ENCODE results near the gene ANKS6.
A peak's percentile ranks its signal among the peaks of the same experiment; 100 is the strongest.

ANKS6 gene

DNA sequence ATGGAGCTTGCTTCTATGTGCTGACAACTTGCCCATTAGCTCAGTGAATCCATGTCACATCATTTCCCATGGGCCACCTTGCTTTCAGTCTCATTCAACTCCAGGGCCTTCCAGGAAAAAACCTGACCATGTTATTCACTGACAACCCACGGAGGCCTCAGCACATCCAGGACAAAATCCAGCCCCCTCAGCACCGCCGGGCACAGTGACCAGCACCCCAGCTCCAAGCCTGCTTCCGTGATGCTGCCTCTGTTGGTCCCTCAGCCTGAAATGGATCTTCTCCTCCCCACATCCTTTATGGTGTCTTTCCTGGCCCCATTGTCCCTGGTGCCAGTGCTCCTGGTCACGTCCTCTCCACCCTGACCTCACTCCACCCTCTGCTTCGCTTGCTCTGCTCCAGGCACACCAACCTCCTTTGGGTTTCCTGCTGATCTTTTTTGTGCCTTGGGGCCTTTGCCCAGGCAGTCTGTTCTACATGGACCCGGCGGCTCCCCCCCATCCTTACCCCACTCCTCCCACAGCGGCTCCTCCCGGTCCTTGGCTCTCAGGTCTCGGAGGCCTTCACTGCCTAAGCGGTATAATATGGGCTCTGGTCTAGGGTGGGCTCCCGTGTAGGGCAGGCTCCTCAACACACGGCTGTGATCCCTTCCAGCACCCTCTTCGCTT lies 25.0 kb downstream of the ANKS6 start:
- no peak for DNase-seq

DNA sequence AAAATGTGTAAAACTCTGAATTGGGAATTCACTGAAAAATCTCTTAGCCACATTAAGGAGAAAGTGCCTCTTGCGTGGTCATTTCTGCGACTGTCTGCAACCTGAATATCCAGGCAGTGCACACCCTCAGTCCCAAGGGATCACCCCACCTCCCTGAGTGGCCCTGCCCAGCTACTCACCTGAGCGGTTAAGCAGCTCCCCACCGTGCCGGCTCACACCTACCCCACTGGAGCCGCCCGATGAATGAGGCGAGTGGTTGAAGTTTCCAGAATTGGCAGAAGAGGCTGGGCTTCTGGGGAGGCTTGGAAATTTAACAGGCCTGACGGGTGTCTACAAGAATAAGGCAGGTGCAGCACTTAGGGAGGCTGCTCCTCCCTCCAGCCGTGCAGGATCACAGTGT lies 25.6 kb downstream of the ANKS6 start:
- no peak for DNase-seq

DNA sequence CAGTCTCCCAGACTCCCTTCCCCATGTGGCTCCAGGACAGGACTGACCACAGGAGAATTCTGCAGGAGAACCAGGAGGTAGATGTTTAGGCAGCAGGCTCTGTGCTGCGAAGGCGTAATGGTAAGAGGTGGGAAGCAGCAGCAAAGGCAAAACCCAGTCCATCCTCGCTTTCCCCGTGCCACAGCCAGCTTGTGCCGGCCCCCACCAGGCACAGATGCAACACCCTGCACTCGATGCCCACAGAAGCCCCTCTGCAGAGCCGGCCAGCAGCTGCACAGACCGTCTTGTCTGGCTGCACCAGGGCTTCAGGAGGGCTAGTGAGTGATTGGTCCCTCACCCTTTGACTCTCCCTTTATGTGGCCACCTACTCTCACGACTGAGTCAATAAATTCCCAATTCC lies 28.0 kb downstream of the ANKS6 start:
- no peak for DNase-seq

DNA sequence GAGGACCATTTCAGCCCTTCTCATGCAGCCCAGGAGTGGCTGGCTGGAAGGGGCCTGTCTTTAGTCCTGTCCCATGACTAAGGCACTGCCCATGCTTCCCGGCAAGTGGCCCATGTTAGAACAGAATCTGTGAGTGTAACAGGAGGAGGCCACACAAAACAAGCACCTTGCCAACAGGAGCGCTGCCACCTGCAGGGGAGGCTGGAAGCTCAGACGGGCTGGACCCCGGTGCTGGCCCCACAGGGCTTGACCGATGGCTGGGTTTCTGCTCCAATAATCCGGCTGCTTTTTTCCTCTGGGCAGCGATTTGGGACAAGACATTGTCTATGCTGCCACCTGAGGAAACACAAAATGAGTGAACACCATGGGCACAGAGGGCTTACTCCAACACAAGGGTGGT lies 28.4 kb downstream of the ANKS6 start:
- no peak for DNase-seq

DNA sequence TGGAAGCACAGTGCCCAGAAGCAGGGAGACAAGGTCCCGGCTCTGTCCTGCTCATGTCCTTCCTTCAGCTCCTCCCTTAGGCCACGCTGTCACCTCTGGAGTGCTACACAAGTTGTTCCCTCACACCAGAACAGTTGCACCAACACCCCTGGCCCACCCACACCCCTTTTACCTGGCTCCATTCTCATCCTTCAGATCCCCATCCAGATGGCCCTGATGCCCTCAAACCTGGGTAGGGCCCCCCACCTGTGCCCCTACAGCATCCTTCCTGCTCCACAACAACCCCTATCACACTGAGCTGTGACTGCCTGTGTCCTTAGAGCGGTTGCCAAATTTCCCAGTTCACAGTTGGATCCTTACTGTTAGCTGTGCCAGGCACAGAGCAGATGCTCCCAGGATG lies 29.2 kb downstream of the ANKS6 start:
- DNase-seq, result no peak

DNA sequence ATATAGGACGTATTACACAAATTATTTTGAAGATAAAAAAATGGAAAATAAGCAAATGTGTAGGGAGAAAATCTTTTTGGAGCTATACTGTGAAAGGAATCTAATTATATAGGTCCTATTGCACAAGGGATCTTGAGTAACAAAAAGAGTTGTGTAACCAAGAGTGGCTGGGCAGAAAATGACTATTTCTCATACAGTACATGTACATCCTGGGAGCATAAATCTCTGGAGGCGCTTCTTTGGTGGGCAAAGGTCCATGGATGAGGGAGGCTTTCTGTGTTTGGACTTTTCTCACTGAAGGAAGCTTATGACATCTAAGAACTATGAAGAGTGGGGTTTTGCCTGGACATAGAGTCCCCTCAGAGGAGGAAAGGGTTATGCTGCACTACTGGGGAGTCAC lies 29.8 kb downstream of the ANKS6 start:
- no peak for DNase-seq

DNA sequence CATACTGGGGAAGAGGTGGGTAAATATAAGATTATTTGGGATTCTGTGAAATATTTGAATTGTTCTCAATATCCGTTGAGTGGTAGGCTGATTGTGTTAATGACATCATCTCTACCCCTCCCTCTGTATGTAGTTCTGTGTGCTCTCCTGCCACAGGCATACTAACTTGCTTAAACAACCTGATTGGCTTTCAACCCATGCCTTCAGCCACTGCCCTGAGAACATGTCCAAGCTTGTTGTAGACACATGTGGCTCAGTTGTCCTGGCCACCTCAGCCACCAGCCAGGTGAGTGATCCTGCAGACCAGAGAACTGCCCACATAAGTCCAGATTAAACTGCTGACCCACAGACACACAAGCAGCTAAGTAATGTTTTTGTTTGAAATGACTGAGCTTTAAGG lies 31.1 kb downstream of the ANKS6 start:
- DNase-seq, result no peak

DNA sequence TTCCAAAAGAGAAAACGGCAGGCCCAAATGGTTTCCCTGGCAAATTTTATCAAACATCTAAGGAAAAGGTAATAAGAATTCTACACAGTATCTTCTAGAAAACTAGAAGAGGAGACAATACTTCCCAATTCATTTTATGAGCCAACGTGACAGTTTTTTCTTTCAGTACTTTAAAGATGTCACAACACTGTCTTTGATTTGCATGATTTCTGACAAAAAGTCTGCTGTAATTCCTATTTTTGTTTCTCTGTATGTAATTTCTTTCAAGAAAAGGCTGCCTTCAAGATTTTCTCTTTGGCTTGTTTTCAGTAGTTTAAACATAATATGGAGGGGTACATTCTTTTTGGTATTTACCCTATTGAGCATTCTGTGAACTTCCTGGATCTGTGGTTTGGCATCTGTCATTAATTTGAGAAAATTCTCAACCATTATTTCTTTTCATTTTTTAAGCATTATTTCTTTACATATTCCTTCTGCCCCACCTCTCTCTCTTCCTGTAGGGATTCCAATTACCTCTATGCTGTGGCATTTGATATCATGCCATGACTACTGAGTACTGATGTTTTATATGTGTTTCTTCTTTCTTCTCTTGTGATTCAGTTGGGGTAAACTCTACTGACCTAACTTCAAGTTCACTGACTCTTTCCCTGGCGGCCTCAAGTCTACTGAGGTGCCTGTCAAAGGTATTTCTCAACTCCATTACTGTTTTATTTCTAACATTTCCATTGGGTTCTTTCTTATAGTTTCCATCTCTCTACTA lies 32.2 kb downstream of the ANKS6 start:
- DNase-seq, result no peak

DNA sequence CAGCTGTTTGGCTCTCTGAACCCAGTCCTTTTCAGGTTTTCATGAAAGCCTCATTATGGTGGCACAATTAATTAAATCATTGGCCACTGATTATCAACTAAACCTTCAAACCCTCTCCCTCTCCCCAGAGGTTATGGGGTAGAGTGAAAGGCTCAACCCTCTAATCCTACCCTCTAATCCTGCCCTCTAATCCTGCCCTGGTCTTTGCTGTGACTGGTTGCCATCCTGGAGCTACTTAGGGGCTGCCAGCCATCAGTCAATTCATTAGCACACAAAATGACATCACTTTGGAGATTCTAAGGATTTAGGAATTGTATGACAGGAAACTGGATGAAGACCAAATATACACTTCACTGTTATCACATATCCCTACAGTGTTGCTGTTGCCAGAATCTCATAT lies 36.1 kb downstream of the ANKS6 start:
- no peak for DNase-seq

DNA sequence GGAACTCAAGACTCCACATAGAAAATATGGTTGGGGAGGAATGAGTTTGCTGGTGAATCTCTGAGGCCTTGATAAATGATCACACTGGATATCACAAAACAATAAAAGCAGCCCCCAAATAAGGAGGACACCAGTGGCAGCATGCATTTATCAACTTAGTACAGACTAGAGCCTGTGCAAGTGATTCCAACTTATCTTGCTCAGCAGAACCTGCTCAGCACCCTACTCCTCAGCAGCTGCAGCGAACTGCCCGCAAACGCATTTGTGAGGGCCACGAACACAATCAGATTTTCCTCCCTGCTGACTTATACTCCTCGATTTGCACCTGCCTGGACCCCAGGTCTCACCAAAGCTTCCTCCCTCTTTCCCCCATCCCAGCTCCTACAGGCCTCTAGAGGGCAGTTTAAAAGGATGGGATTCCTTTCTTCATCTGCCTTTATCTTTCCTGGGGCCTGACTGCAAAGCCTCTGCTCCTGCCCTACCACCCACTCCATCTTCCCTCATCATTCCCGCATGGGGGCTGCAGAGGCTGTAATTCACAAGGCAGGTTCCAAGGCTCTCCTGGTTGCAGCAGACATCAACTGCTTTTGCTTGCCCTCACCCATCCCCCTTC lies 41.2 kb downstream of the ANKS6 start:
- DNase-seq, result no peak

DNA sequence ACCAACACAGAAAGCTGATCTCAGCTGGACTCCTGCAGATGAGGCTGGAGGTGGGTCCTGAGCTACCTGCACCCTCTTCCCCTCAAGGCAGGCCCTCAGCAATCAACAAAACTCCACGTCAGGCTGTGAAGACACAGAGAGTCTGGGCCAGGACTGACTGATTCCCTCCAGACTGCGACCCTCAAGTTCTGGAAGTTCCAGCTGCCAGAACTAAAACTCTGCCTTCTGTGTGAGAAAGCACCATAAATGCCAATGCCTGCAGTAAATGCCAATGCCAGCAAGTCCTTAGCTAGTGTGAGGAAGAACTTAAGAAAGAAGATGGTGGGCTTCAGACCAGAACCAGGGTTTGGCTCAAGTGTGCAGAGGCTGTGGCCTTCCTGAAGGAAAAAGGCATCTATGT lies 45.1 kb downstream of the ANKS6 start:
- DNase-seq, result no peak

DNA sequence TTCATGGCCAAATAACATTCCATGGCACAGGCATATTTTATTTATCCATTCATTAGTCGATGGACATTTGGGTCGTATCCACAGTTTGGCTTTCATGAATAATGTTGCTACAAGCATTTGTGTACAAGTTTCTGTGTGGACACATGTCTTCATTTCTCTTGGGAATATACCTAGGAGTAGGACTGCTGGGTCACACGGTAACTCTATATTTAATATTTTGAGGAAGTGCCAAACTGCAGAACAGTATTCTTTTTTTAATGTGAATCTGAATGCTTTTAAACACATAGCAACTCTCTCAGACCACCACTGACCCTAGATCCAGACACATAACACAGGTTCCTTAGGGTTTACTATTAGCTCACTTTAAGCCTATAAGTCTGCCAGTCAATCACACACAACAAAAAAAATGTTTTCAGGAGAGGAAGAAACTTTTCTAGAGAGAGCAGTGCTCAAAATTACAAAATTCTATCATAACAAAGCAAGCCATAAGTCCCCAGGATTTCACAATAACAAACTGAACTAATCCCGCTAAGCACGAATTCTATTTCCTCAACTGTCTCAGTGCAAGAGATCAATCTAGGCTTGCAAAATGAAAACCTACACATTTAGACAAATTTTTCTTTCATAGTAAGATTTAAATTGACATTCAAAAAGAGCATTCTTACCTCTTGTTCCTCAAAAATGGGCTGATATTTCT lies 45.8 kb downstream of the ANKS6 start:
- no peak for DNase-seq

DNA sequence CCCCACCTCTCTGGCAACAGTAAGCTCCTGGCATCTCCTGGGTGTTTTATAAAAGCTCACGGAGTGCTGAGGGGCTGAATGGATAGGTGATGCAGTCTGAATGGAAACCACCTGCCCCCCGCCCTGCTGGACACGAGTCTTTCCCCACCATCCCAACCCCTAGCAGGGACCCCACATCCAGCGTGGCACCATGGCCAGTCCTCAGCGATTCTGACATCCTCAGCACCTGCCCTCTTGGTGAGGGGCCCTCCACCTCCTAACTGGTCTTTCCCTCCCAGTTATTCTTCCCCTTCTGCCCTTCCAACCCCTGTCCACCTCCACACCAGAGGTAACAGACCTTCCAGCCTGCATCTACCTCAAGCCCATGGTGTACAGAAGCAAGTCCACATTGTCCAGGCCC lies 48.9 kb downstream of the ANKS6 start:
- DNase-seq, result no peak

DNA sequence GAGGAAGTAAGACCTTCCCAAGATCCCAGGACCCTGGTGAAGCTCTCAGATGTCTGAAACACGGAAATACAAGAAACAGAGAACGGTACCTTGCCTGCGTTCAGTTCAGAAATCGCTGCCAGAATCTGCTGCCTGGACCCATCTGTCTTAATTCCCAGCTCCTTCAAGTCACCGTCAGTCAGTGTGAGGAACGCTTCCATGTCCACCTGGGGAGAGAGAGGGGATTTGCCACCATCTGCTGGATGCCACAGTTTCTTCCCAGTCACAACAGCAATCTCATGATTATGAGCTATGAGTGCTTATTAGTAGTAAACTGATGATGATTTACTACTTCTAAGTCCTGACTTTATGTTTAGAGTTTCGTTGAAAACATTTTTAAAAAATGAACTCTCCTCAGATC lies 50.9 kb downstream of the ANKS6 start:
- DNase-seq, result peak in 1 of 14 donors; percentile 70

DNA sequence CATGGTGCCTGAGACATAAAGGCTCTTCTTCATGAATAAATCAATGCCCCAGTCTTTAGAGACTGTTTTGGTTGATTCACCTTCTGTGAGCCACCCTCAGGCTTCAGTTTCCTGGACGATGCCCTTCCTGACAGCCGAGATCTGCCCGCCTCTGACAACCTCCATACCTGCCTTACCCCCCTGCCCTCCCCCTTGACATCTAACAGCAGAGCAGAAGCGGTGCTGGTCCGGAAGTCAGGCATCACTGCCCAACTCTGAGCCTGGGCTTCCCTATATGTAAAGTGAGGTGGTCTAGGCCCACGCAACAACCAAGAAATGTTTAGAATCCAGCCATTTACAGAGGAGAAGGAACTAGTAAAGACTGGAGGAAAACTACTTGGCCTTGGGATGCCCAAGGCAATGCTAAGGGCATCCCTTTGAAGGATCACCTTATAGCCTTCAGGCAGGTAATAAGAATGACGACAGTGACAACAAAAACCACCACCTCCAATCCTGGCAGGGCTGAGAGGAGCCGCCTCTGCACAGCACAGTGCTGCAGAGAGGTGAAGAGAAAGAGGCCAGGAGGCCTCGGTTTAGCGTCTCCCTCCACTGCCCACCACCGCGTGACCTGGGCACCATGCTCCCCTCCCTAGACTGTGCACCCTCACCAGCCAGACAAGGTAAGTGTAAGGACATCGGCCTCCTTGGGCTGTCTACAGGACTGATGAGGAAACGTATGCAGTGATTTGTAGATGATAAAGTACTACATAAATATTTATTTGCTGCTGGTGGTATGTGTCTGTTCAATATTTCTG lies 52.3 kb downstream of the ANKS6 start:
- DNase-seq, result no peak

DNA sequence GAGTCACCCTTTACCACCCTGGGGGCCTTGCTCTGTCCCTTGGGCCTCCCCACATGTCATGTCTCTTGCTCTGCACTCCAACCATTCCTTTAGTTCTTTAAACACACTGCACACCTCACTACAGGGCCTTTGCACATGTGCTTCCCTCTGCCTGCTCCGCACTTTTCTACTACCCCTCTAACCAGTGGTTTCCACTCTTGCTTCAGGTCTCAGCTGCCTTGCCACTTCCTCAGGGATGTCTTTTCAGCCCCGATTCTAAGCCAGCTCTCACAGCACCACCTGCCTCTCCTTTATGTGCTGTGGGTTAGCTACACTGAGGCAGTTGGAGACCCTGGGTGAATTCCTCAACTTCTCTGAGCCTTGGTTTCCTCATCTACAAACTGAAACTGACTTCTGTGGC lies 53.0 kb downstream of the ANKS6 start:
- DNase-seq, result no peak

DNA sequence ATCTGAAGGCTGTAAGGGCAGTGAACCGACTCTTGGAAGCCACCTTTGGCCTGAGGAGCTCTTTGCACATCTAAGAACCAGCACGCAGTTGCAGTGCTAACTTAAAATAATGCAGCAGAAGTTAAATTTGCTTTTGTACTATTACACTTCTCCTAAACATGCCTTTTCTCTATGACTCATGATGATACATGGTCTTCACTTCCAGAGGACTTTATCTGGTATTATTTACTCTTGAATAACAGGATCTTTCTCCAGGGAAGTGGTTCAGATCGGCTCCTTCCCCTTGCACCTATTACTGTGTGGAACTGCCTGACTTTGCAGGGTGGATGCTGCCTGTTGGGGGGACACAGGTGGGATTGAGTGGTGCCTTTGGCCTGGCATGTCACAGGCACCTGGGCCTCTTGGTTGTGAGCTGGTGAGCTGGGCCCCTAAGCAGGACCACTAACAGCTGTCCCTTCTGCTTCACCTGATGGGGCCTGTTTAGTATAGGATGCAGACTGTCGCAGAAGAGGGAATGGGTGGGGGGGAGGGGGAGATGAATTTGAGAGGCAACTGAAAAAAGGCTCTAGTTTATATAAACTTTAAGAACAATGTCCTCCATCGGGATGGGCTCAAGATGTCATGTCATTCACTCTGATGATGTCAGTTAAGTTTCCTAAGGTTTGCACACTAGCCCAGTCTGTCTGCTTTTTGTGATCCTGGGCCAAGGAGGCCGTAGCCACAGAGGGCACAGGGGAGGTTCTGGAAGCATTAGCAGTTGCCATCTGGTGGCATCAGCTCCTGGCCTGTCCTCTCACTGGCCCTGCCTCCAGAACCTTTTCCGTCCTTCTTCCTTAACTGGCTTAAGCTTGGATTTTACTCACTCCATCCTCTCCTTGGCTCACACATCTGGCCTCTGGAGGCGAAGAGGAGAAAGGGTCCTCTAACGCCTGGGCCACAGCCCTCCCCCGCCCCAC lies 53.8 kb downstream of the ANKS6 start:
- DNase-seq, result peak in 1 of 14 donors; percentile 14

DNA sequence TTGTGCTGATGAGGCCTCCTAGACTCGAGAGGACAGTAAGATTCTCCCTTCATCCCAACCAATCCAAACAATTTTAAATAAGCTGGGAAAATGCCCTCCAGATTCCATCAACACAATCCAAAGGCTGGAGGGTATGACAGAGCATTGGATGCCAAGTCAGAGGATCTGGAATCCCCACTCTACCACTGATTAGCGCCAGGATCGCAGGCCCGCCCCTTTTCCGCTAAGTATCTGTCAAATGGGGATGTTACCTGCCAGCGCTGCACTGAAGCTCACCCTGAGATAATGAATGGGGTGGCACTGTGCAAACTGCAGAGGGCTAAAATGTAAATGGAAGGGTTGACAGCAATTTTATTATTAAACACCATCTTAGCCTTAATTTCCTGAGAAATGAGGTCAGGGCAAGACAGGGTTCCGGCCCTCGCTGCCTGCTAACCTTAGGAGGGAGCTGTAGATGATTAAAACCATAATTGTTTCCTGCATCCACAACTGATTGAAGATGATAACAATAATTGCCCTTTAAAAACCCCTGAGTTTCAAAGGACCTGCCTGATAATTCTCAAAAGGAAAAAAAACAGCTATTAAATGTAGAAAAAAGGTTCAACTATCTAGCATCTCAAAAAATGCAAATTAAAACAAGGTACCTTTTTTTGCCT lies 56.0 kb downstream of the ANKS6 start:
- DNase-seq, result no peak

DNA sequence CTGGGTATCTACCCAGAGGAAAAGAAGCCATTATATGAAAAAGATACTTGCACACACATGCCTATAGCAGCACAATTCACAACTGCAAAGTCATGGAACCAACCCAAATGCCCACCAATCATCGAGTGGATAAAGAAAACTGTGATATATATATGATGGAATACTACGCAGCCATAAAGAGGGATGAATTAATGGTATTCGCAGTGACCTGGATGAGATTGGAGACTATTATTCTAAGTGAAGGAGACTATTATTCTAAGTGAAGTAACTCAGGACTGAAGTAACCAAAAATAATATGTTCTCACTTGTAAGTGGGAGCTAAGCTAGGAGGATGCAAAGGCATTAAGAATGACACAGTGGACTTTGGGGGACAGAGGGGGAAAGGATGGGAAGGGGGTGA lies 57.6 kb downstream of the ANKS6 start:
- no peak for DNase-seq

DNA sequence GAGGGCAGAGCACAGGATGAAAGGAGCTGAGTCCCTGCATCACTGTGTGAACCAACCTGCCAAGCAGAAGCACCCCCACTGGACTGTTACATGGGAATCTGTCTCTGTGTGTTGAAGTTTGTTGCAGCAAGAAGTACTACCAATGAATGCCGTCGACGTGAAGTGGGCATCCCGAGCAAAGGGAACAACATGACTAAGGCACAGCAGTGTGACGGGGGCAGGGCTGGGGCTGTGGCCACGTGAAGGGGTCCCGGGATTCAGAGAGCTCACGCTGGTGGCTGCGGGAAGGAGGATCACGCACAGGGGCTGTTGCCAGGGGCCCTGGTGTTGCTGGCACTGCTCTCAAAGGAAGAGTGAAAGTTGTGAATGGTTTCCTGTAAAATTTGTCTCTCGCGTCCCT lies 60.1 kb downstream of the ANKS6 start:
- no peak for DNase-seq

DNA sequence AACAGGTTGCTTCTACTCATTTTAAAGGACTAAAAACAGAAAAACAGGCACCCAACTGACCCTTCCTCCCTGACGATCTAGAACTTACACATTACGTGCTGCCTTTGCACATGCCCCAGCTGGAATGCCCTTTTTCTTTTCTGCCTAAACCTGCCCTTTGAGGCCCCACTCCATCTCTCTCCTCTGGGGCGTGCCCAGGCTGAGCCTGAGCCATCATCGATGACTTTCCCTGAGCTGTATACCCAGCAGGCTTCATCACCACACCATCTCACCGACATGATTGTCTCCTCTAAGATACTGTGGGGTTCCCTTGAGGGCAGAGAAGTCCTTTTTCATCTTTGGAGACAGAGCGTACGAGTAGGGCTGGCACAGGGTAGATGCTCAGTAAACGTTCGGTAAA lies 63.6 kb downstream of the ANKS6 start:
- DNase-seq, result no peak
